Psoas muscle (tissue), 8 donors: ENCODE results near the gene GPR176. TPM values are rescaled to one million over a fixed set of nuclear protein-coding genes. Genes with fewer than 3 reads are reported as not detected.

Experiments used
- ATAC-seq, 4 donors: fragments of 200-7000 bp; cut with Tn5 transposase; one replicate each; pipeline ENCODE4 v1.9.1; 2020; ENCODE audit warnings: moderate library complexity in 3 of 4, mild to moderate bottlenecking in 2 of 4
- DNase-seq, 2 donors: peaks; one replicate each; pipeline ENCODE4 v3.0.0-alpha.2; 2020
- H3K27ac ChIP-seq: fragments of 200-600 bp; one replicate; pipeline ENCODE4 v1.8.0; 2022
- H3K27me3 ChIP-seq, 3 donors: fragments of 200-600 bp in 1 of 3; one replicate each; pipeline versions ENCODE4 v1.6.1 to v1.8.0; 2013 to 2022; ENCODE audit warnings: low read length in 2 of 3, mild to moderate bottlenecking in 2 of 3, moderate library complexity in 1 of 3; ENCODE audit not compliant: insufficient read depth in 3 of 3
- H3K36me3 ChIP-seq, 2 donors: fragments of 200-600 bp in 1 of 2; one replicate each; pipeline versions ENCODE4 v1.6.1 to v1.8.0; 2013 to 2022; ENCODE audit warnings: low read depth in 1 of 2, mild to moderate bottlenecking in 1 of 2, moderate library complexity in 1 of 2; ENCODE audit not compliant: insufficient read depth in 1 of 2
- H3K4me1 ChIP-seq: fragments of 200-600 bp; one replicate; pipeline ENCODE4 v1.8.0; 2022
- H3K4me3 ChIP-seq: fragments of 200-600 bp; one replicate; pipeline ENCODE4 v1.8.0; 2022; ENCODE audit warnings: mild to moderate bottlenecking
- H3K9me3 ChIP-seq: fragments of 200-600 bp; one replicate; pipeline ENCODE4 v1.8.0; 2022
- CTCF ChIP-seq: fragments of 200-600 bp; IDR thresholded peaks from one replicate; pipeline ENCODE4 v1.8.0; 2022; ENCODE audit warnings: antibody characterized with exemption
- WGBS, 3 donors: extraction: QIAGEN DNeasy Blood & Tissue Kit; methylation state at CpG; one replicate each; pipeline versions ENCODE4 v1.1.6 to v1.1.7; 2013; 5-methylcytosine and 5-hydroxymethylcytosine counted together
- intact Hi-C, 2 donors: fragments of 100-400 bp; cut with DNase I; formaldehyde crosslinking; loops; one replicate each; pipeline versions ENCODE4 v1.11.0 to v1.14.2; 2022
- polyA plus RNA-seq, 3 donors: library from polyadenylated mRNA; stranded (reverse); fragments of 200-250 nt; gene quantifications; one replicate each; pipeline ENCODE4 v1.2.3, GENCODE V29; 2013
- total RNA-seq, 4 donors: library from RNA; stranded (reverse); fragmentation: NEBNext Ultra II Directional in 2 of 4; extraction: Animal tissue kit (Norgen Biotek cat#: 25700) in 2 of 4; gene quantifications; one replicate each; pipeline versions ENCODE4 v1.2.1 to v1.2.4, GENCODE V29; 2021 to 2023
- donor health status: healthy with polysubstance abuse.
- donor health status: DM: no; HTN: no; CAD: no; lungs with moderate emphysema.
- donor health status: Bipolar disorder and iron deficiency.
- donor health status: healthy.
- donor health status: DM: yes; HTN: yes; CAD: no.
- donor health status: DM: no; HTN: no; CAD: no.
- donor health status: DM: no; HTN: no; CAD: no.
- donor health status: DM: yes; HTN: yes; CAD: no.

Gene GPR176
- total and polyA plus RNA-seq, 7 donors: 0.30 to 1.3 (median 0.83) TPM

DNA sequence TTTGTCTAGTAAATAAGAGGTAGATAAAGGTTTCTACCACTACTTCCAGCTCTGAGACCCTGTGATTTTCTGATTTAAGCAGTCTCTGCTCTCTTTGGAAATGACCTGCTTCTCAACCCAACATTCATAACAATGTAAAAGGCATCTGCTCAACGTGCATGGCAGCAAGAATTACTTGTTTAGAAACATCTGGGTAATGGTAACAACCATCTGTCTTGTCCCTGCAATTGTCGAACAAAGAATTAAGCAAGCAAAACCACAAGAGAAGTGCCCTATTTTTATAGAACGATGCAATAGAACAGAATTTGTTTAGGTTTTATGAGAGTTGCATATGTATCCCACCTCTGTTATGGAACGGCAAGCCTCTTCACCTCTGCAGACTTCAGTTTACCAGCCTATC lies 130.3 kb downstream of the GPR176 start:
- ATAC-seq (no peak), DNase-seq (no peak)
- H3K9me3 ChIP-seq: no peaks in the 10 kb centered on the region
- 67 to 74% (median 67%) methylated on average over 4 of the region's 4 CpGs for WGBS, 3 donors
- intact Hi-C loops: loop anchor here (5.0 to 10.0 kb wide), 6 partner anchors 83 to 315 kb away; partner anchors contain the start of genes BMF (in 1 of the 2), EIF2AK4 (in 1 of the 2), GPR176 (in 1 of the 2) and SRP14 (in 1 of the 2)
- no peaks in the 10 kb centered on the region for H3K36me3 ChIP-seq
- H3K27ac ChIP-seq: no peak overlapping the region
- H3K4me1 ChIP-seq: no peaks in the 10 kb centered on the region
- TF ChIP-seq CTCF: no peak
- H3K27me3 ChIP-seq: no peaks in the 10 kb centered on the region
- no peak overlapping the region for H3K4me3 ChIP-seq

- intact Hi-C loops: loop anchor here (5.0 to 10.0 kb wide), 6 partner anchors 83 to 316 kb away; partner anchors contain the start of genes BMF (in 1 of the 2), EIF2AK4 (in 1 of the 2), GPR176 (in 1 of the 2) and SRP14 (in 1 of the 2)
- 77 to 87% (median 83%) methylated on average over 3 of the region's 3 CpGs for WGBS, 3 donors
- DNase-seq (no peak), ATAC-seq (no peak)
- no peak overlapping the region for H3K4me3 ChIP-seq
- TF ChIP-seq CTCF: no peak
- H3K27me3 ChIP-seq: peaks cover 0 to 1% (median 0%) of the 10 kb centered on the region in 3 donors
- no peaks in the 10 kb centered on the region for H3K36me3 ChIP-seq
- no peak overlapping the region for H3K27ac ChIP-seq
- no peaks in the 10 kb centered on the region for H3K9me3 ChIP-seq
- no peaks in the 10 kb centered on the region for H3K4me1 ChIP-seq
Observed at GRCh38 chr15:39788800-39789565, 131.1 kb downstream of the GPR176 start.

DNA sequence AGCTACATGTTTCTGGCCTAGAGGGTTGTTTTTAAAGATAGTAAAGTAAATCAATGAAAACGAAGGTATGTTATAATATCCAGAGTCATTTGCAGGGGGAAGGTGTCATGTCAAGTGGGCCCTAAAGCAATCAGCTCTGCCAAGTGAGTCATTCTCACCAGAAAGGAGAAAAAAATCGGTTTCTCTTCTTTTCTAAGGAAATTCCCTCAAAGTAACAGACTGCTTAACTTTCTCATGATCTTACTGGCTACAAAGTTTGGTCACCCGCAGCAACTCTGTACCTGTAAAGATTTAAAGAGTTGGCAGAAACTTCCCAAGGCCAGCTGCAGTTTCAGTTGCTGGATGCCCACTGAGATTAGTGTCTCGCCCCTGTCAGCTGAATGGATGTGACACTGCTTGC lies 132.0 kb downstream of the GPR176 start:
- H3K4me1 ChIP-seq: no peaks in the 10 kb centered on the region

DNA sequence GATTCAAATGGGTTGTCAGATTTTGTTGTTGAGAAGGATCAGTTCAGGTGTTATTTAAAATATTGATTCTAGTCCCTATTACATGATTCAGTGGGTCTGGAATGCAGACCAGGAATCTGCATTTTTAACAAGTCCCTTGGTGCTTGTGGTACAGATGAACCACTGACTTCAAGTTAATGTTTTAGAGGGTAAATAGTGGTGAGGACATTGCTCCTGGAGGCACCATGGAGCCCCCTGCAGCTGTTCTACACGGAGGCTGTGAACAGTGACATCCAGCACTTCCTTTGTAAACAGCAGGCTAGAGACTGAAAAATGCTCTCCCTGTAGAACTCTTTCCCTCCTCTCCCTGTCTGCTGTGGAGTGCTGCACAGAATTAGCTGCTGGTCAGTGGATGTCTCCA lies 132.6 kb downstream of the GPR176 start:
- peaks cover 0 to 5% (median 0%) of the 10 kb centered on the region in 3 donors for H3K27me3 ChIP-seq
- ATAC-seq (no peak), DNase-seq (no peak)
- H3K4me1 ChIP-seq: no peaks in the 10 kb centered on the region
- WGBS, 3 donors: 4 to 21% (median 11%) methylated on average over 1 of the region's 1 CpG
- intact Hi-C loops: loop anchor here (5.0 to 10.0 kb wide), 6 partner anchors 85 to 317 kb away; partner anchors contain the start of genes BMF (in 1 of the 2), EIF2AK4 (in 1 of the 2), GPR176 (in 1 of the 2) and SRP14 (in 1 of the 2)
- no peak for TF ChIP-seq CTCF
- H3K9me3 ChIP-seq: no peaks in the 10 kb centered on the region
- H3K4me3 ChIP-seq: no peak overlapping the region
- no peak overlapping the region for H3K27ac ChIP-seq
- no peaks in the 10 kb centered on the region for H3K36me3 ChIP-seq

More for the DNA sequence above, 132.0 kb downstream of the GPR176 start:
- H3K4me3 ChIP-seq: no peak overlapping the region
- DNase-seq: no peak
- H3K27ac ChIP-seq: no peak overlapping the region
- WGBS, 3 donors: 59 to 70% (median 60%) methylated on average over 4 of the region's 4 CpGs
- no peaks in the 10 kb centered on the region for H3K36me3 ChIP-seq
- no peak for TF ChIP-seq CTCF
- H3K9me3 ChIP-seq: no peaks in the 10 kb centered on the region
- peaks cover 0 to 5% (median 0%) of the 10 kb centered on the region in 3 donors for H3K27me3 ChIP-seq
- intact Hi-C loops: loop anchor here (5.0 to 10.0 kb wide), 6 partner anchors 84 to 317 kb away; partner anchors contain the start of genes BMF (in 1 of the 2), EIF2AK4 (in 1 of the 2), GPR176 (in 1 of the 2) and SRP14 (in 1 of the 2)
- ATAC-seq: no peak
